ENCODE data around the gene FNDC10.
A peak's percentile ranks its signal among the peaks of the same experiment; 100 is the strongest.

The FNDC10 gene

DNA sequence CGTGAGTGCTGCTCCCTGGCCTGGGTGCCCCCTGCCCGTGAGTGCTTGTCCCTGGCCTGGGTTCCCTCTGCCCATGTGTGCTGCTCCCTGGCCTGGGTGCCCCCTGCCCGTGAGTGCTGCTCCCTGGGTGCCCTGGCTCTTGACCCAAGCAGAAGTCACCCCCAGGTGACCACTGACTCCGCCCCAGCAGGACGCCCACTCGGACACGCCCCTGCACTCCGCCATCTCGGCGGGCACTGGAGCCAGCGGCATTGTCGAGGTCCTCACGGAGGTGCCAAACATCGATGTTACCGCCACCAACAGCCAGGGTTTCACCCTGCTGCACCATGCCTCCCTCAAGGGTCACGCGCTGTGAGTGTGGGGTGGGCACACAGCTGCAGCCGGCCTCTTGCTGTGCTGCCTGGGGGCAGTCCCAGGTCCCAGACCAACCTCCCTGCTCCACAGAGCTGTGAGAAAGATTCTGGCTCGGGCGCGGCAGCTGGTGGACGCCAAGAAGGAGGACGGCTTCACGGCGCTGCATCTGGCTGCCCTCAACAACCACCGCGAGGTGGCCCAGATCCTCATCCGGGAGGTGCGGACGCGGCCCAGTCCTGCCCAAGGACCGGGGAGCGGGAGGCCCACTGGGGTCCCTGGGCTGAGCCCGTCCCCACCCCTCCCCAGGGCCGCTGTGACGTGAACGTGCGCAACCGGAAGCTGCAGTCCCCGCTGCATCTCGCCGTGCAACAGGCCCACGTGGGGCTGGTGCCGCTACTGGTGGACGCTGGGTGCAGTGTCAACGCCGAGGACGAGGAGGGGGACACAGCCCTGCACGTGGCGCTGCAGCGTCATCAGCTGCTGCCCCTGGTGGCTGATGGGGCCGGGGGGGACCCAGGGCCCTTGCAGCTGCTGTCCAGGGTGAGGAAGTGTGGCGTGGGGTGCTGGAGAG is 28.2 kb upstream of the FNDC10 start:
- DNase-seq, result no peak

DNA sequence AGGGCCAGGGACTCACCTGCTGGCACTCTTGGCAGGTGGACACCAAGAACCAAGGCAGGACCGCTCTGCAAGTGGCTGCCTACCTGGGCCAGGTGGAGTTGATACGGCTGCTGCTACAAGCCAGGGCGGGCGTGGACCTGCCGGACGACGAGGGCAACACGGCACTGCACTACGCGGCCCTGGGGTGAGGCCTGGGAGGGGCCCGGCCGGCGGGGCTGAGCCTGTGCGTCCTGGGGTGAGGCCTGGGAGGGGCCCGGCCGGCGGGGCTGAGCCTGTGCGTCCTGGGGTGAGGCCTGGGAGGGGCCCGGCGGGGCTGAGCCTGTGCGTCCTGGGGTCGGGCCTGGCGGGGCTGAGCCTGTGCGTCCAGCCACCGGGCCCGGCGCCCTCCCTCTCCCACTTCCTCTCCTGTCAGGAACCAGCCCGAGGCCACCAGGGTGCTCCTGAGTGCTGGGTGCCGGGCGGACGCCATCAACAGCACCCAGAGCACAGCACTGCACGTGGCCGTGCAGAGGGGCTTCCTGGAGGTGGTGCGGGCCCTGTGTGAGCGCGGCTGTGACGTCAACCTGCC is 27.4 kb upstream of the FNDC10 start:
- no peak for DNase-seq

DNA sequence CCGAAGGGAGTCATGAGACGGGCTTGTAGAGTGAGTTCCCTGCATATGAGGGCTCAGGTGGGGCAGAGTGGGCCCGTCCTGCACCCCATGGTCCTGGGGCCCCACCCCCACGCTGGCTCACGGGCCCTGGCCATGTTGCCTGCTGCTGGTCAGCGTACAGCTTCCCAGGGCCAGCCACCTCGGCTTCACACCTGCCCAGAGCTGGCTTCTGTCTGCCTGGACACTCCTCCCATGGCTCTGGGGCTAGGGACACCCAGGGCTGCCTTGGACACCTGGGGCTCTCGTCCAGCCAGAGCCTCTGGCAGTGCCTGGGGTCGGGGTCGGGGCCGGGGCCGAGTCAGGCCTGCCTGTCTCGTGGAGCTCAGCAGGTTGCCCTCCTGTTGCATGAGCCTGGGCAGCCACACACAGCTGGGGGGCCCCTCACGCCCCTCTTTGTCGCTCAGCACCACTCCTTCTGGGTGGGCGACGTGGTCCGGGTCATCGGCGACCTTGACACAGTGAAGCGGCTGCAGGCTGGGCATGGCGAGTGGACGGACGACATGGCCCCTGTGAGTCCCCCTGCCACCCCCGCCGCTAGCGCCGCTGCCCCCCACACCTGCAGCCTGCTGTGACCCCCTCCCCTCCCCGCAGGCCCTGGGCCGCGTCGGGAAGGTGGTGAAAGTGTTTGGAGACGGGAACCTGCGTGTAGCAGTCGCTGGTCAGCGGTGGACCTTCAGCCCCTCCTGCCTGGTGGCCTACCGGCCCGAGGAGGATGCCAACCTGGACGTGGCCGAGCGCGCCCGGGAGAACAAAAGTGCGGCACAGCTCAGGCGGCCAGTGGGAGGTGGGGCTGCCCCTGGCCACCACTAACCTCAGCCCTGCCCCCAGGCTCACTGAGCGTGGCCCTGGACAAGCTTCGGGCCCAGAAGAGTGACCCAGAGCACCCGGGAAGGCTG is 26.5 kb upstream of the FNDC10 start:
- DNase-seq, result no peak

GRCh38 chr1:1625824-1626206 is 25.9 kb upstream of the FNDC10 start:
- DNase-seq, result no peak

- DNase-seq, result no peak
Observed at GRCh38 chr1:1625404-1625775, 25.5 kb upstream of the FNDC10 start.

DNA sequence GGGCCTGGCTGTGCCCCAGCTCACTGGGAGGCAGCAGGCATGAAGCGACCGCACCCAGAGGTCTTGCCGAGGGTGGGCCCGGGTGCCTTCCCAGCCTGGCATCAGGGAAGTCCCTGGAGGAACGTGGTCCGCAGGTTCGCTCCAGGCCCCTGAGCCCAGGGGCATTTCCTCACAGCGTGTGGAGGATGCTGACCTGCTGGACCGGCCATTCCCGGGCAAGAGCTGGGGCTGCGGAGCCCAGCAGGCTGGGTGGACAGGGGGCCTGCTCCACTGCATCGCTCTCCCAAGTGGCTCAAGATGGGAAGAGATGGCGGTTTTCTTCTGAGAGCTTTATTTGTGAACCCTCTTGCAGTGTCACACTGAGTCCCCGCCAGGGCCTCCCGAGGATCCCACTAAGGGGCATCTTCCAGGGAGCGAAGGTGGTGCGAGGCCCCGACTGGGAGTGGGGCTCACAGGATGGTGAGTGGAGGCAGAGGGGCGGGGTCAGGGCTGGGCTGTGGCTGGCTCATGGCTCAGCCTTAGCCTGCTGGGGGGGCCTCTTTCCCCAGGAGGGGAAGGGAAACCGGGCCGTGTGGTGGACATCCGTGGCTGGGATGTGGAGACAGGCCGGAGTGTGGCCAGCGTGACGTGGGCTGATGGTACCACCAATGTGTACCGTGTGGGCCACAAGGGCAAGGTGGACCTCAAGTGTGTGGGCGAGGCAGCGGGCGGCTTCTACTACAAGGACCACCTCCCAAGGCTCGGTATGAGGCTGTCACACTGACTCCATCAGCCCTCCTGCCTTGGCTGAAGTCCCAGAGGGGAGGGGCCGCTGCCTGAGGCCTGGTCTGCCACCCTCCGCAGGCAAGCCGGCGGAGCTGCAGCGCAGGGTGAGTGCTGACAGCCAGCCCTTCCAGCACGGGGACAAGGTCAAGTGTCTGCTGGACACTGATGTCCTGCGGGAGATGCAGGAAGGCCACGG is 24.8 kb upstream of the FNDC10 start:
- DNase-seq, result no peak

DNA sequence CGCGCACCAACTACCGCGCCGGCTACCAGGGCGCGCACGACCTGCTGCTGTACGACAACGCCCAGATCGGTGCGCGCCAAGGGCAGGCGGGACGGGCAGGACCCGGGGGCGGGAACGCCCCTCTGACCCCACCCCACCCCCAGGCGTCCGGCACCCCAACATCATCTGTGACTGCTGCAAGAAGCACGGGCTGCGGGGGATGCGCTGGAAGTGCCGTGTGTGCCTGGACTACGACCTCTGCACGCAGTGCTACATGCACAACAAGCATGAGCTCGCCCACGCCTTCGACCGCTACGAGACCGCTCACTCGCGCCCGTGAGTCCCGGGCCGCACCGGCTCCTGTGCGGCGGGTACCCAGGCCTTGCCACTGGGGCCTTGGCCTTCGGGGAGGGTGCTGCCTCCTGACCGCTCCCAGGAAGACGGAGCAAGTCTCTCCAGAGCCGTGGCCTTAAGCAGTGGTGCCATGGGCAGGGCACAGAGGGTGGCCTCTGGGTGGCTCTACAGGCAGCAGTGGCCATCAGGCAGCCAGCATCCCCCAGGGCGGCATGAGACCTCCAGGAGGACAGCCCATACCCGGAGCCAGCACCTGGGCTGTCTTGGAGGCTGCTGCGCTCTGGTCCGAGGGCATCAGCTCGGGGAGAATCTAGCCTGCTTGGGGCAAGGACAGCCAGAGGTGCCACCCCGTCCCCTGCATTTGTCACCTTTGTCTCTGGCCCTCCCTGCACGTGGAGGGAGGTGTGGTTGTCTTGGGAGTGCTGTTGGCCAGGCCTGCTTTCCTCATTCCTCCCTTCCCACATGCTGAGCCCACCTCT is 23.9 kb upstream of the FNDC10 start:
- no peak for DNase-seq

DNA sequence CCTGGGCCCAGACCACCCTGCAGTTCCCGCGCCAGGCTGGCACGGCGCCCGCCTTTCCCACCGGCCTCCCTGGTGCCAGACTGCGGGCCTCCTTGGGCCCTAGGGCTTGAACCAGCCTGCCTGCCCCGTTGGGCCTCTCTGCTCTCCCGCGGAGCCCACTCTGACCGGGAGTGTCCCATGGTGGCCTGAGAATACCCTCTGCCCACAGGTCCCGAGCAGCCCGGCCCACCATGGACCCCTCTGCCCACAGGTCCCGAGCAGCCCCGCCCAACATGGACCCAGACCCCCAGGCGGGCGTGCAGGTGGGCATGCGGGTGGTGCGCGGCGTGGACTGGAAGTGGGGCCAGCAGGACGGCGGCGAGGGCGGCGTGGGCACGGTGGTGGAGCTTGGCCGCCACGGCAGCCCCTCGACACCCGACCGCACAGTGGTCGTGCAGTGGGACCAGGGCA is 23.3 kb upstream of the FNDC10 start:
- no peak for DNase-seq

DNA sequence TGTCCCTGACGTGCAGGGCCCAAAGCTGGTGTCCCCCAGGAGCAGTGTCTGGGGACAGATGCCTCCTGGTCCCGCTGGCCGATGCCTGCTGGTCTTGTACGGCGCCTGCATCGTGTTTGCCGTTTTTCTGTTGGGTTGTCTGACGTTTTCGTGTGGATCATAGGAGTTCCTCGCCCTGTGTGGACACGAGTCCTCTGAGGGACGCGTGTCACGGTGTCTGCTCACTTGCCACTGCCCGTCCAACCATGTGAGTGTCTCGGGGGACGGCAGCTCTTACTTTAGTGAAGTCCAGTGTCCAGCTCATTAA is 22.8 kb upstream of the FNDC10 start:
- DNase-seq, result no peak

DNA sequence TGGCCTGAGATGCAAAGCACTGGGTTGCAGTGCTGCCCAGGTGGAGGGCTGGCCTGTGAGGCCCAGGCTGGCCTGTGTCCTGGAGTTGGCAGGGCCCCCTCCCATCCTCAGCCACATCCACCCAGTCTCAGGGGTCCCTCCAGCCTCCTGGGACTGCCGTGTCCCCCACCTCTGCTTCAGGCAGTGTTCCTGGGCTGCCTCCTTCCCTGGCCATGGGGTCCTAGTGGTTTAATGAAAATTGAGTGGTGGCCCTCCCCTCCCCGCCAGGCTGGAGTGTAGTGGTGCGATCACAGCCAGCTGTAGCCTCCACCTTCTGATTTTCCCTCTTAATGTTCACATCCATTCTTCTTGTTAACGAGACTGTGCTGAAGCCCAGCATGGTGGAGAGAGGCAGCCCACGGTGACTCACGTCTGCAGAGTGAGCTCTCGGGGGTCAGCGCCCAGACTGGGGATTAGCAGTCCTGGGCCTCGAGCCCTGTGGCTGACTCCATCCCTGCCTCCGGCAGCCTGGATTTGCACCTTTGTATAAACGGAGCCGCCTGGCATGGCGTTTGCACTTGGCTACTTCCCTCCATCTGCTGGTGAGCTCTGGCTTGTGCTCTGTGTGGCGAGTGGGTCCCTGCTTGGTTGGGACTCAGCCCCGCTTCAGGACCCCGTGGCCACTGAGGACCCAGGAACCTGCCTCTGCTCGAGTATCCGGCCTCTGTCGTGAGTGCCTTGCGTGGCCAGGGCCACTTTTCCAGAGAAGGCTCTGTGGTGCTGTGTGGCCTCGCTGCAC is 22.3 kb upstream of the FNDC10 start:
- DNase-seq, result no peak

GRCh38 chr1:1621173-1622009 is 21.5 kb upstream of the FNDC10 start:
- no peak for DNase-seq

DNA sequence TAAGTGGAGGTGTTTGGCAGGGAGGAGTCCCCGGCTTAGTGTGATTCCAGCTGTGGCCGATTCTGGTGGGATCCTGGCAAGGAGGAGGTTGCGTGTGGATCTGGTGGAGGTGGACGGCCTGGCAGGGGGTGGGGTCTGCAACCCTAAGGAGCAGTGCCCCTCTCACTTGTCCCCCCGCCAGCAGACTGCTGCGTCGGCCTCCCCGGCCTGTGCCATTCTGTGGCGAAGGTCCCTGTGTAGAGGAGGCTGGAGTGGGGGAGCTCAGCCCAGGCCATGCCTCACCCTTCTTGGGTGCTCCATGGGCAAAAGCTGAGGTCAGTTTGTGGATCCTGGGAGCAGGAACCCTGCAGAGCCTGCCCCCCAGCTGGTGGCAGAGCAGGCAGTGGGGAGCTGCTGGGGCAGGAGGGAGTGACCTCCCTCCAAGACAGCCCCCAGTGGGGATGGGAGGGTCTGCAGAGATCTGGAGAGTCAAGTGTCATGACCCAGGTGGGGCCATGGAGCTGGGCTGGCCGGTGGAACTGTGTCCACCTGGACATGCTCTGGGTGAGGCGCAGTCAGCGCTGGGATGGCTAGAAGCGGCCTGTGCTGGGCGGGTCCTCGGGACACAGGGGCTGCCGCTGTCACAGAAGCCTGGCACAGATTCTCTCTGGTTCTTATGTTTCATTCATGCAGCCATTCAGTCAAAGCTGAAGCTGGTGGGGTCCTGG is 20.7 kb upstream of the FNDC10 start:
- no peak for DNase-seq

DNA sequence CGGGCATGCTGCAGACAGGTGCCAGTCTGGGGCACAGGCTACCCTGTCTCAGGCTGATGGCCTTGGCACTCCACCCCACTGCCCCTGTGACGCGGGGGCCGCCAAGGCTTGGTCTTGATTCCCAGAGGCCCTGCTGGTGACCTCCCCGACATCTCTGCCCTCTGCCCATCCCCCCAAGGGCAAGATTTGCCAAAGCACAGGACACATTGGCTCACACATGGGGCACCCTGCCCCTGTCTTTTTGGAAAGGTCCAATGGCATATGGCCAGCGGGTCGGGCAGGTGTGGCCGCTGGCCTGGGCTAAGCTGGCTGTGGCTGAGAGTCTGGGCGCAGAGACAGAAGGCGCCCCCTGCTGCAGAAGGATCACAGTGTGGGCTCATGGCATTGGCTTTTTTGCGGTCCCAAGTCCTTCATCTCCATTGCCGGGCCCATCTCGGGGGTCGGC is 20.0 kb upstream of the FNDC10 start:
- DNase-seq, result no peak

- DNase-seq, result no peak
Observed at GRCh38 chr1:1618396-1619068, 18.6 kb upstream of the FNDC10 start.

DNA sequence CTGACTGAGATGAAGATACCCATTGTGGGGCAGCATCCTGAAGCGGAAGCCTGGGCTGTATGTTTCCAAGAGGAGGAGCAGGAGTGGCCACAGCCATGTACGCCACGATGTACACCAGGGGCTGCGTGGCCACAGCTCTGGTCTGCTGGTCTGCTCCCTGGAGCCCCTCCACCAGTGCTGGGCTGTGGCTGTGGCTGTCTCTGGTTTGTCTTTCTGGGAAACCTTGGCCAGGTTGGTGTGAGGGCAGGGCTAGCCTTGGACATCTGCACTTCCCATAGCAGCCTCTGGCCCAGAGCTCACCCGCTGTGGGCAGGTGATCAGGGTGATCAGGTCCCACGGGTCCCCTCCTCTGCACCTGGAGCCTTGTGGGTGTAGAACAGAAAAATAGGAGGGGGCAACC is 18.0 kb upstream of the FNDC10 start:
- DNase-seq, result no peak

DNA sequence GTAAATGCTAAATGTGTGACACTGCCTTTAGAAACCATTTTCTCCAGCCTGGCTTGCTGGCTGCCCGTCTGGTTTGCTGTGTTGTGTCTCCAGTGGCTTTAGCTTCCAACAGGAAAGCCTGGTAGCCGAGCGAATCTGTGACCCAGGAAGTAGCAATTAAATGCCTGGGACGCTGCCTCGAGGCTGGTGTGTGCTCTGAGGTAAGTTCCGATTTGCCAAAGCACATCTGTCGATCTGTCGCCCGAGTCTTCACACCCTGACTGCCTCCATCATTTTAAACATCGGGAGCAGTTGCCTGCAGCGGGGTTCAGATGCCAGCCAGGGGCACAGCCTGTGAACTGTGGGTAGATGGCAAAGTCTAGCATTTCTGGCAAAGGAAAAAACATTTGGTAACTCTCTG is 17.6 kb upstream of the FNDC10 start:
- no peak for DNase-seq

- DNase-seq, result no peak
Observed at GRCh38 chr1:1616838-1617237, 16.9 kb upstream of the FNDC10 start.

DNA sequence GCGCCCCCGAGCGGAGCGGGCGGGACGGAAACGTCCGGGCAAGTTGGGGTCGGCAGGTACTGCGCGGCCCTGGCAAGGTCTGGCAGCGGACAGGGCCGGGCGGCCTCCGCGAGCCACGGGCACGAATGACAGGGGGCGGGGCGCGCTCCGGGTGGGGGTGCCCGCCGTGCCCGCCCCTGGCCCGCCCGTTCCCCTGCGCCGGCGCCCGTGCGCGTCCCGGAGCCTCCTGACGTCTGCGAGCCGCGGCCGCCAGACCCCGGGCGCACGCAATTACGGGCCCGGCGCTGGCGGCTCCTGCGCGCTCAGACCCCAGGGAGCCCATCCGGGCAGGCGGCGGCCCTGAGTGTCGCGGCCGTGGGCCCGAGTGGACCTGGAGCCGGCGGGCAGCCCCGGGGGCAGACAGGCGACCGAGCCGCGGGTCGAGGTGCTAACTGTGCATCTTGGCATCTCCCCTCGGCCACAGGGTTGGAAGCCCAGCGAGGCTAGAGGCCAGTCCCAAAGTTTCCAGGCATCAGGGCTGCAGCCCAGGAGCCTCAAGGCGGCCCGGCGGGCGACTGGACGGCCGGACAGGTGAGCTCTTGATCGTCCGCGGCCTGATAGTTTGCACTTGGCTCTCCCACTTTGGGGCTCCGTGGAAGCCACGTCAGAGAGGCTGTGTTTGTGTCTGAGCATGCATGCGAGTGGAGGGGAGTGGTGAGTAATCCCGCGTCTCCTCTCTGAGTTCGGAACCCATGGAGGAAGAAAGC is 16.3 kb upstream of the FNDC10 start:
- peak in 1 of 2 donors; percentile 46 for DNase-seq
